K562 (cell line): ENCODE data around the gene SOX30. TPM values are rescaled to one million over a fixed set of nuclear protein-coding genes. Genes with fewer than 3 reads are reported as not detected.

Experiments
- CXXC5 ChIP-seq: fragments of 250-450 bp; sonication (Bioruptor Pico); IDR thresholded peaks from 2 replicates; pipeline ENCODE4 v1.8.0; 2022; ENCODE audit warnings: inconsistent platforms, mild to moderate bottlenecking, moderate library complexity
- NR4A1 ChIP-seq, 2 experiments: fragments of 250-450 bp in 1 of 2; fragments of 450-650 bp in 1 of 2; sonication (Bioruptor Pico) in 1 of 2; IDR thresholded peaks; 2 replicates each; pipeline versions ENCODE4 v1.4.0 to v1.6.1; 2016 to 2020; ENCODE audit warnings: mild to moderate bottlenecking in 2 of 2, missing compliant biosample characterization in 1 of 2, missing genetic modification characterization in 1 of 2, moderate library complexity in 1 of 2
- PHF21A ChIP-seq: fragments of 450-650 bp; IDR thresholded peaks from 2 replicates; pipeline ENCODE4 v1.6.1; 2017; ENCODE audit warnings: low read depth, borderline replicate concordance
- ZNF398 ChIP-seq: fragments of 250-450 bp; sonication (Bioruptor Pico); IDR thresholded peaks from 2 replicates; pipeline ENCODE4 v1.8.0; 2021; ENCODE audit warnings: moderate library complexity, mild to moderate bottlenecking, inconsistent platforms
- polyA plus RNA-seq, 8 experiments: library from polyadenylated mRNA; depleted of rRNA in 4 of 8; stranded (reverse) in 5 of 8; unstranded in 3 of 8; fragments of >200 nt; fragmentation: Nextera tagmentation in 2 of 8; fragmentation: Illumina TruSeq in 1 of 8; extraction: Ambion mirVana in 2 of 8; extraction: Trizol in 1 of 8; gene quantifications; 2 replicates each; pipeline versions ENCODE4 v1.2.1 to v1.2.3, GENCODE V29; 2011 to 2014; ENCODE audit warnings: inconsistent platforms in 1 of 8, missing spikeins in 1 of 8
- total RNA-seq, 7 experiments: library from RNA; depleted of rRNA in 6 of 7; stranded (reverse); fragments of >200 nt in 6 of 7; fragmentation: Illumina TruSeq in 2 of 7; extraction: Trizol in 2 of 7; gene quantifications; 2 replicates each; pipeline versions ENCODE4 v1.2.1 to v1.2.3, GENCODE V29; 2011 to 2021; ENCODE audit warnings: low replicate concordance in 1 of 7
- TF ChIP-seq, protein P1 (sequence below): fragments of 450-650 bp; conservative IDR thresholded peaks from 2 replicates; pipeline ENCODE4 v1.6.1; 2016; ENCODE audit warnings: missing genetic modification characterization, low read depth, mild to moderate bottlenecking, missing compliant biosample characterization, moderate library complexity

SOX30 gene
- total and polyA plus RNA-seq, 9 of the 15 experiments (the other 6 are each of a cell fraction or from before 2014, with no cell fraction given), result not detected

GRCh38 chr5:157611571-157612476, 40.4 kb downstream of the SOX30 start (continued):
- TF ChIP-seq NR4A1 (CRISPR knock-in tag; IDR thresholded peaks at IDR 0.05), result no peak
- TF ChIP-seq NR4A1 (tag; IDR thresholded peaks at IDR 0.05), result peak; percentile 67
- TF ChIP-seq ZNF398 (CRISPR knock-in tag), result no peak
- TF ChIP-seq PHF21A, result no peak
- TF ChIP-seq CXXC5 (CRISPR knock-in tag), result 0 out of 2 replicates have a peak, but pooled peaks have one; percentile 15
- TF ChIP-seq, protein P1, sequence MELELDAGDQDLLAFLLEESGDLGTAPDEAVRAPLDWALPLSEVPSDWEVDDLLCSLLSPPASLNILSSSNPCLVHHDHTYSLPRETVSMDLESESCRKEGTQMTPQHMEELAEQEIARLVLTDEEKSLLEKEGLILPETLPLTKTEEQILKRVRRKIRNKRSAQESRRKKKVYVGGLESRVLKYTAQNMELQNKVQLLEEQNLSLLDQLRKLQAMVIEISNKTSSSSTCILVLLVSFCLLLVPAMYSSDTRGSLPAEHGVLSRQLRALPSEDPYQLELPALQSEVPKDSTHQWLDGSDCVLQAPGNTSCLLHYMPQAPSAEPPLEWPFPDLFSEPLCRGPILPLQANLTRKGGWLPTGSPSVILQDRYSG (tag), result peak; percentile 15
